ENCODE results near the gene LHX3.
A peak's percentile ranks its signal among the peaks of the same experiment; 100 is the strongest.

LHX3 gene

GRCh38 chr9:136204838-136205706 lies at the start of gene LHX3:
Gene LHX3 (minus strand): TSS chr9:136205128. CDS start chr9:136205012, 116 bp downstream.
- no peak for DNase-seq (ENCODE audit: low read depth, low spot score)

GRCh38 chr9:136253246-136254130 lies 48.6 kb upstream of the LHX3 start:
- DNase-seq (ENCODE audit: low read depth, low spot score) = no peak

- DNase-seq (ENCODE audit: low read depth, low spot score) = no peak
Measured at GRCh38 chr9:136252846-136253245, 47.9 kb upstream of the LHX3 start.

GRCh38 chr9:136252281-136252680 lies 47.4 kb upstream of the LHX3 start:
- no peak for DNase-seq (ENCODE audit: low read depth, low spot score)

GRCh38 chr9:136251264-136252115 lies 46.6 kb upstream of the LHX3 start:
- DNase-seq (ENCODE audit: low read depth, low spot score) = no peak

- no peak for DNase-seq (ENCODE audit: low read depth, low spot score)
Measured at GRCh38 chr9:136250676-136251075, 45.7 kb upstream of the LHX3 start.

- no peak for DNase-seq (ENCODE audit: low read depth, low spot score)
Measured at GRCh38 chr9:136249877-136250559, 45.1 kb upstream of the LHX3 start.

- DNase-seq (ENCODE audit: low read depth, low spot score) = no peak
Measured at GRCh38 chr9:136248951-136249876, 44.3 kb upstream of the LHX3 start.

- peak; percentile 75 for DNase-seq (ENCODE audit: low read depth, low spot score)
Measured at GRCh38 chr9:136247947-136248637, 43.2 kb upstream of the LHX3 start.

GRCh38 chr9:136247551-136247916 lies 42.6 kb upstream of the LHX3 start:
- DNase-seq (ENCODE audit: low read depth, low spot score) = no peak

- no peak for DNase-seq (ENCODE audit: low read depth, low spot score)
Measured at GRCh38 chr9:136246849-136247550, 42.1 kb upstream of the LHX3 start.

- DNase-seq (ENCODE audit: low read depth, low spot score) = no peak
Measured at GRCh38 chr9:136245219-136246150, 40.6 kb upstream of the LHX3 start, which contains the start of gene QSOX2. Gene QSOX2 (minus strand): TSS chr9:136245812. CDS start chr9:136245803, 9 bp downstream.

- DNase-seq (ENCODE audit: low read depth, low spot score) = no peak
Measured at GRCh38 chr9:136244969-136245218, 40.0 kb upstream of the LHX3 start.

- no peak for DNase-seq (ENCODE audit: low read depth, low spot score)
Measured at GRCh38 chr9:136244122-136244968, 39.4 kb upstream of the LHX3 start.

- DNase-seq (ENCODE audit: low read depth, low spot score) = no peak
Measured at GRCh38 chr9:136243631-136244030, 38.7 kb upstream of the LHX3 start.

- no peak for DNase-seq (ENCODE audit: low read depth, low spot score)
Measured at GRCh38 chr9:136242918-136243525, 38.1 kb upstream of the LHX3 start.

All from ELF-1 (cell line).